ENCODE data around the gene GSTM2. TPM values are rescaled to one million over a fixed set of nuclear protein-coding genes. Genes with fewer than 3 reads are reported as not detected.
A peak's percentile ranks its signal among the peaks of the same experiment; 100 is the strongest.

The GSTM2 gene
- total RNA-seq, 1 donor from 2014 or later, result 20.3 TPM

DNA sequence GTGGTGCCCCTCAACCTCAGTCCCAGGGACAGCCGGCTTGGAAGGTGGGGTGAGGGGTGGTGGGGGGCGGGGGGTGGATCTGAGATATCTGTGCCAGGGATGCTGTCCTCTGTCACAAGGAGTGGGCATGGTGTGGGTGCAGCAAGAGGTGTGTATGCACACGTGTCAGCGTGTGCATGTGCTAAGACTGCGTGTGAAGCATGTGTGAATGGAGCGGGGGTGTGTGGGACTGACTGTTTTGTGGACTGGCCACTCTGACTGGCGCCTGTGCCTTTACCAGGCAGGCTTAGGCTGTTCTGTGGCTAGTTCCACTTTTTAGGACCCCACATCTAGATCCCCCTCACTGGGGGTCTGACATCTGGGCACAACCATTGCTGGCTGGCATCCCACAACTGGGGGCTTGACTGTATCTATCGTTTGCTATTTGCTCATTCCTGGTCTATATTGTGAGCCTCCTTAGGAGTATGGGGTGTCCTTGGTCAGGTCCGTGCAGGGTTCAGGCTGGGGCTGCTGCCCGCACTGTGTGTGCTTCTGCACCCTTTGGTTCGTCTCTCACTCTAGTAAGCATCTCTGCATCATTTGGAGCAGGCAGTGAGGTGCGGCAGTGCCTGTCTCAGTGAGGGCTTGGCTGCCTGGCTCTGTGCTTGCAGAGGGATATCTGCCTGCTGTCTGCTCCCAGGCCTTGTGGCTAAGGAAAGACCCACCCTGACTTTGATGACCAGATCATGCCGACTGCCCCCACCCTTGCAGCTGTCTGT, 46.3 kb upstream of the GSTM2 start:
- intact Hi-C loops (cut with DNase I), result loop anchor here (1.0 kb wide), 1 partner anchor 73 kb away; the partner anchor contains the start of gene GNAI3
- DNase-seq (ENCODE audit: low spot score in 2 of 2), result no peak
- no peaks in the 10 kb centered on the region for H3K27me3 ChIP-seq
- TF ChIP-seq, protein P1, sequence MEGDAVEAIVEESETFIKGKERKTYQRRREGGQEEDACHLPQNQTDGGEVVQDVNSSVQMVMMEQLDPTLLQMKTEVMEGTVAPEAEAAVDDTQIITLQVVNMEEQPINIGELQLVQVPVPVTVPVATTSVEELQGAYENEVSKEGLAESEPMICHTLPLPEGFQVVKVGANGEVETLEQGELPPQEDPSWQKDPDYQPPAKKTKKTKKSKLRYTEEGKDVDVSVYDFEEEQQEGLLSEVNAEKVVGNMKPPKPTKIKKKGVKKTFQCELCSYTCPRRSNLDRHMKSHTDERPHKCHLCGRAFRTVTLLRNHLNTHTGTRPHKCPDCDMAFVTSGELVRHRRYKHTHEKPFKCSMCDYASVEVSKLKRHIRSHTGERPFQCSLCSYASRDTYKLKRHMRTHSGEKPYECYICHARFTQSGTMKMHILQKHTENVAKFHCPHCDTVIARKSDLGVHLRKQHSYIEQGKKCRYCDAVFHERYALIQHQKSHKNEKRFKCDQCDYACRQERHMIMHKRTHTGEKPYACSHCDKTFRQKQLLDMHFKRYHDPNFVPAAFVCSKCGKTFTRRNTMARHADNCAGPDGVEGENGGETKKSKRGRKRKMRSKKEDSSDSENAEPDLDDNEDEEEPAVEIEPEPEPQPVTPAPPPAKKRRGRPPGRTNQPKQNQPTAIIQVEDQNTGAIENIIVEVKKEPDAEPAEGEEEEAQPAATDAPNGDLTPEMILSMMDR (IDR thresholded peaks at IDR 0.05), result no peak
- peak overlapping the region; percentile 50 to 85 for H3K4me3 ChIP-seq
- H3K4me1 ChIP-seq, result peaks cover 15 to 34% of the 10 kb centered on the region in 2 donors
- H3K27ac ChIP-seq, result peak overlapping the region; percentile 84 to 89
- H3K36me3 ChIP-seq, result peaks cover 2 to 7% of the 10 kb centered on the region in 2 donors
- H3K9me3 ChIP-seq, result no peaks in the 10 kb centered on the region

DNA sequence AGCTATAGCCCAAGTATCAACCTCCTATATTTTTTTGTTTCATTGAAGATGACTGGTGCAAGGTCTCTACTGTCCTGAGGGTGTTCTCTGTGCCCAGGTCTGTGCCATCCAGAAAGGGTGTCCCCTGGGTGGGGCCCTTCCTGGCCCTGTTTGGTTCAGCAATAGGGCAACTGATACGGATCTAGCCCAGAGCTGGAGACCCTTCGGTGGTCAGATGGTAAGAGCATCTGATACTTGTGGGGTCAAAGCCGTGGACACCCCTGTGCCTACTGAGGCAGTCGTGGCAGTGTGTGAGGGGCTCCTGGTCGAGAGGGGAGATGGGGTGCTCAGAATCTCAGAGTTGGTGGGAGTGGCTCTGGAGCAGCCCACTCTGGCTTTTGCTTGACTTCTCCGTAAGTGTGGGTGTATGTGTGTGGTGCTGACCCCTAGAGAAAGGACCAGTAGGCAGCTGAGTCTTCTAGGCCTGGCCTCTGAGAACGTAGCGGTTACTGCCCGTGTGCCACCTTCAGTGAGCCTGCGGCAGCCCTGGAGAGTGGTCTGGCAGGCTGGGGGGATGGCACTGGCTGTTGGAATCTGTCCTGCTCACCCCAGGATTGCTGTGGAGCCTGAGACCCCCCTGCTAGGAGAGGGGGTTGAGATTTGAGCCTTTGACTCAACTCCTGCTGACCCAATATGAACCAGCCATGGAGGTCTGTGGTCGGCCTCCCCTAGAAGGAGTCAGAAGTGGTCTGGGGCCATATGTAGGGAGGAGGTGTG, 45.5 kb upstream of the GSTM2 start:
- H3K36me3 ChIP-seq, result peaks cover 9 to 14% of the 10 kb centered on the region in 2 donors
- peak overlapping the region in 1 of 2 donors; percentile 85 for H3K4me3 ChIP-seq
- H3K9me3 ChIP-seq, result no peaks in the 10 kb centered on the region
- TF ChIP-seq, protein P1 (IDR thresholded peaks at IDR 0.05), result no peak
- peaks cover 15 to 34% of the 10 kb centered on the region in 2 donors for H3K4me1 ChIP-seq
- H3K27me3 ChIP-seq, result no peaks in the 10 kb centered on the region
- no peak for DNase-seq (ENCODE audit: low spot score in 2 of 2)
- intact Hi-C loops (cut with DNase I), result no loop called here
- peak overlapping the region in 1 of 2 donors; percentile 84 for H3K27ac ChIP-seq

DNA sequence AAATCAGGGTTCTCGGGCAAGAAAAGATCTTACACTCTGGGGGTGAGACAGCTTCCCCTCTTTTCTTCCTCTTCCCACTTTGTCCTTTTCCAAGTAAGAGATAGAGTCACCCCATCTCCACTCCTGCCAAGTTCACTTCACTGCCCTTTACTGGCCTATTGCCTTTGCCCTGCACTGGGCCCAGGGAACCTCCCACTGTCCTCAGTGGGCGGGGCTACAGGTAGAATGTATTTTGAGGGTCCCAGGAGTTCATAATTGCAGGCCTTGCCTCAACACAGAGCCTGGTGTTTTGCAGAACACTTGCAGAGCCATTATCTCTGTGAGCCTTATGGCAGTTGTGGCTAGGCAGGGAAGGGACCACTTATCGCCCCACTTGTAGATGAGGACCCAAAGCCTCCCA, 45.0 kb upstream of the GSTM2 start:
- H3K27ac ChIP-seq, result peak overlapping the region; percentile 43 to 46
- H3K4me1 ChIP-seq, result peaks cover 15 to 34% of the 10 kb centered on the region in 2 donors
- TF ChIP-seq, protein P1 (IDR thresholded peaks at IDR 0.05), result no peak

DNA sequence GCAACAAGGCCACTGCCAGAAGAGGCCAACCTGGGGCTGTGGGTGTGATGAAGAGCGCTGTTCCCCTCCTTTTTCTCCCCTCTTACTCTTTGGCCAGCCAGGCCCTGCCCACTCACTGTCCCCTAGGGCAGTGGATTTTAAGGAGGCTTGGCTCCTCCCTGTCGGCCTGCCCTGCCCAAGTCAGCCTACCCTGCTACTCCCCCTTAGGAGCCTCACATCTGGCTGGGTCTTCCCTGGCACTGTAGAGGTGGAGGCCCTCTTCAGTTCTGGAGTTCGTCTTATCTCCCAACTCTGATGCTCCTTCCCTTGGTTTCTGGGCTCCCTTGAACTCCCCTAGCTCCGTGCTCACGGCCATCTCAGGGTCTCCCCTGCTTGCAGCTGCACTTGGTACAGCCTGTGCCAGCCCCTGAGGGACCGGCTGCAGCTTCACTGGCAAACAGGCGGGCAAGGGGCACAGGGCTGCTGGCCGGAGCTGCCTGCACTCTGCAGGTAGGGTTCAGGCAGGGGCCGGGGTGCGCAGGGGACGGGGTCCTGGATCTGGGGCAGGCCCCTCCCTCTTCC, 44.2 kb upstream of the GSTM2 start:
- H3K36me3 ChIP-seq, result peaks cover 23 to 28% of the 10 kb centered on the region in 2 donors
- H3K4me1 ChIP-seq, result peaks cover 15 to 34% of the 10 kb centered on the region in 2 donors

More for the DNA sequence above, 45.0 kb upstream of the GSTM2 start:
- no peaks in the 10 kb centered on the region for H3K9me3 ChIP-seq
- intact Hi-C loops (cut with DNase I), result no loop called here
- peaks cover 15 to 20% of the 10 kb centered on the region in 2 donors for H3K36me3 ChIP-seq
- peak overlapping the region in 1 of 2 donors; percentile 42 for H3K4me3 ChIP-seq
- no peak for DNase-seq (ENCODE audit: low spot score in 2 of 2)
- H3K27me3 ChIP-seq, result no peaks in the 10 kb centered on the region

More for the DNA sequence above, 44.2 kb upstream of the GSTM2 start:
- Histone ChIP-seq H3K27ac (peak overlapping the region; percentile 43 to 46), H3K27me3 (no peaks in the 10 kb centered on the region), H3K4me3 (peak overlapping the region in 1 of 2 donors; percentile 42), H3K9me3 (no peaks in the 10 kb centered on the region)
- intact Hi-C loops (cut with DNase I), result no loop called here
- no peak for DNase-seq (ENCODE audit: low spot score in 2 of 2)
- TF ChIP-seq, protein P1 (IDR thresholded peaks at IDR 0.05), result no peak

All from ascending aorta (tissue), 2 donors.